Left hindlimb (tissue), 1 donor: Measurements from ENCODE around the gene TPP2.

ENCODE experiments used
- DNase-seq: peaks from one replicate; pipeline ENCODE4 v3.0.0-alpha.2; 2018

The TPP2 gene

DNA sequence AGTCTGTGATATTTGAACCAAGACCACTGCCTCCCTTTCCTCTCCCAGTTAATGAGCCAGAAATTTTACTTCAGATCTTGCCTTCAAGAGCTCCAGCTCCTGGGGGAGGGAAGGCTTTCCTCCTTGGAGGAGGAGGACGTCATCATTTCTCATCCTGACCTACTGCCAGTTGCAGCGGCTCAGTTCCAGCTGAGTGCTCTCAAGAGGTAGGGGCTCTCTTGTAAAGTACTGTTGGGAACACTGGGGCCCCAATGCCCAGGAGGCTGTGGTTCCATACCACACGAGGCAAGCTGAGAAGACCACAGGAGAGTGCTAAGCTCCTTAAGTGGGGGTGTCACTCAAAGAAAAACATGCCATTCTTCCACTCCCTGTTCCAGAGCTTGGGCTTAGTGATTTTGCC lies 61.9 kb downstream of the TPP2 start:
- no peak for DNase-seq

DNA sequence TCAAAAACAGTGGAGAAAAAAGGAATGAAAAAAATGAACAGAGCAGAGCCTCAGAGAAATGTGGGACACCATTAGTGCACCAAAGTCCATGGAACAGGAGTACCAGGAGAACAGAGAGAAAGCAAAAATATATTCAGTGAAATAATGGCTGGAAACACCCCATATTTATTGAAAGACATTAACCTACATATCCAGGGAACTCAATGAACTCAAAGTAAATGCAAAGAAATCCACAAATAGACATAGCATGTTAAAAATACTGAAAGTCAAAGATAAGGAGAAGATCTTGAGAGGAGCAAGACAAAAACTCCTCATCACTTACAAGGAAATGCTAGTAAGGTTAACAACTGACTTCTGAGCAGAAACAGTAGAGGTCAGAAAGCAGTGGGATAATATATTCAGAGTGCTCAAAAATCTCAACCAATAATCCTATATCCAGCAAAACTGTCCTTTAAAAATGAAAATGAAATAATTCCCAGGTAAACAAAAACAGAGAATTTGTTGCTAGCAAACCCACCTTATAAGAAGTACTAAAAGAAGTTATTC lies 62.5 kb downstream of the TPP2 start:
- no peak for DNase-seq

DNA sequence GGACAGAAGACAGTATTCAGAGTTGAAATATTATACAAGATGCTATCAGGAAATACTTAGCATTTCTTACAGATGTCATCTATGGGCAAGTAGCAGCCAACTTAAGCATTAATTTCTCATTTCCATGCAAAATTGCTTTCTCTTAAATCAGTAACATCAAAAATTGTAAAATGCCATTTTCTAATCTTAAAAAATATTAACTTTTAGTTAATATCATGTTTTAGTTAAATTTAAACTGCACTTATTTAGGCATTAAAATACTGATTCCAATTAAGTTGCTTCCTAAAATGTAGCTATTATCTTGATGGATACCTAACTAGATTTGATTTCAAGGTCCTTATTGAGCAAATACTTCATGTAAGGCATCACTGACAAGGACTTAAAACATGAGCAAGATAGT lies 70.2 kb downstream of the TPP2 start:
- DNase-seq: no peak

DNA sequence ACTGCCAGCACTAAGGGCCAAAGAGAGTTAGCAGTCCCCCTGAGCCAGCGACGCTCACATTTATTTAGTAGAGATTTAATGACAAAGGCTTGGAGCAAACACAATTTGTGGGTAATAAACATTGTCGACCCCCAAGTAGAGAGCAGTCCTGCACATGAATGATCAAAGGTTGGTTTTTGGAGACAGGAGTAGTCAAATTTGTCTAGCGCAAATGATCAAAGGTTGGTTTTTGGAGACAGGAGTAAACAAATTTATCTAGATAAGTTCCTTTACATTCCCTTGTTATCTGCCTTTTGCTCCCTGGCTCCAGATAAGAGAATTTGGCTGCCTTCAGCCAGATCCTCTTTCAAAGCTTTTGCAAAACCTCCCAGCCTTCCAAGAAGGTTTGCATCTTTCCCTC lies 71.1 kb downstream of the TPP2 start:
- no peak for DNase-seq

DNA sequence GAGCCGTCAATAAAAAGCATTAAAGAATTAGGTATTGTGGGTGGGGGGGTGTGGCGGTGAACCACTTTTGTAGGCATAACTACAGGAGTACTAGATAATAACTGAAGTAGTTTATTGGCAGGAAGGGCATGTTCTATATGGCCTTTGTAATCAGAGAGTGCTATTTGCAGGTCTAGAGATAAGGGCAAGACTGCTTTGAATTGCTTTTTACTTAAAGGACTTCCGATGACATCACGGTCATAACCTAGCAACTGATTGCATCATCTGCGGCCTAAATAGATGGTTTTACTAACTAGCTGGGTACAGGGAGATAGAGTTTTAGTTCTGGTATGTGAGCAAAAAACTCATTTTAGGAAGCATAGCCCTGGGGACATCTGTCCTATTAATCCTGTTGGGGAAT lies 73.3 kb downstream of the TPP2 start:
- no peak for DNase-seq

DNA sequence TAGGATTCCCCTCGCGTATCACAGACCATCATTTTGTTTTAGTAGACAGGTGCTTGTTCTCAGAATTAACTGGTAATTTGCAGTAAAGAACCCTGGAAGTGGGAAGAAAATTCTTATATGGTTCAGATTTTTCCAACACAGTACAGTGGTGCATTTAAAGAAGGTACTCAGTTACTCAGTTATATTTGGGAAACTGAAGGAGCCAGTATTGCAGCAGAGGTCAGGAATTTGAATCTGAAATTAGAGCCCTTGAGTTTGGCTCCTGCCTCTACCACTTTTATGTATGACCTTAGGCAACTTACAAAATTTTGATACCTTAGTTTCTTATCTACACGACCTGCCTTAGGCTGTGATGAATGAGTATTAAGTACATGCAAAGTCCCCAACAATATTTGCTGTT lies 78.3 kb downstream of the TPP2 start:
- DNase-seq: no peak

DNA sequence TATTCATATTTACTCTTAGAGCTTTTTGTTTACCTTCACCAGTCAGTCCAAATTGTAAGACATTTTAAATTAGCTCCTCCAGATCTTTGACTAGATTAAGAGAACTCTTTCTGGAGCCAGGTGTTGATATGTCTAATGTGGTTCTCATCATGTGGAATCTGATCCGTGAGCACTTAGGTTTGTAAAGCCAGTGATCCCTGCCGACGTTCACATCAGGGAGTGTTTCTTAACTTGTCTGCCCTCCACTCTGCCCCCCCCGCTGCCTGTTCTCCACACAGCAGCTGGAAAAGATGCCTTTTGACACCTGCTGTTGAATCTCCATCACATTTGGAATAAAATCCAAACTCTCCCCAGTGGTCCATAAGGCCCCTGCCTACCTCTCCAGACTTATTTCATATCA lies 80.3 kb downstream of the TPP2 start:
- DNase-seq: no peak

DNA sequence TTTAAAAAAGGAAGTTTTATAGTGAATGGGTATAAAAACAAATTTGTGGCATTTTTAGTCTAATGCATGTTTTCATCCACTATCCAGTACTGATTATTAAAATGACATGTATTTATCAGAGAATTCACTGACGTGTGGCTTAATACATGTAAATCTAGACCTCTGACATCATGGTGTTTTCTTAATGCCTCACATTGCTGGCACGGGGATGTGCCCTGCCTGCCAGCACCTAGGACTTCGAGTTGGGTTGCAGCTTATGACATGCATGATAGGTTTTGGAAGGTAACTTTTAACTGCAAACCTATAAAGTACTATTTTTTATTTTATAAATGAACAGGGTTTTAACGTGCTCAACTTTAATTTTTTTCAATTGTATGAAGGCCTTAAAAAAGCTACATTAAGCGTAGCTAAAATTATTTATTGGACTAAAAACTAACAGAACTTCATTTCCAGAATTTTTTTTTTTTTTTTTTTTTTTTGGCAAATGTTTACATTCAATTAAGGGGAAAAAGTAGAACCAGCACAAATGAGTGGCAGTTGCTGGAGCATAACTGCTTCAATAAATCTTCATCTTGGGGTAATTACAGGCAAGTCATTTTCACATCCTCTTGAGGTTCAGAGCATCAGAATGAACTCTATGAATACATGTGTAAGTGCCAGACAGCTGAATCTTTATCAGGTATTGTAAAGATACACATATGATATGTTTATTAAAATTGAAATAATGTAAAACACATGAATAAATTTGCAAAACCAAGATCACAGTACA lies 81.7 kb downstream of the TPP2 start:
- DNase-seq: no peak

DNA sequence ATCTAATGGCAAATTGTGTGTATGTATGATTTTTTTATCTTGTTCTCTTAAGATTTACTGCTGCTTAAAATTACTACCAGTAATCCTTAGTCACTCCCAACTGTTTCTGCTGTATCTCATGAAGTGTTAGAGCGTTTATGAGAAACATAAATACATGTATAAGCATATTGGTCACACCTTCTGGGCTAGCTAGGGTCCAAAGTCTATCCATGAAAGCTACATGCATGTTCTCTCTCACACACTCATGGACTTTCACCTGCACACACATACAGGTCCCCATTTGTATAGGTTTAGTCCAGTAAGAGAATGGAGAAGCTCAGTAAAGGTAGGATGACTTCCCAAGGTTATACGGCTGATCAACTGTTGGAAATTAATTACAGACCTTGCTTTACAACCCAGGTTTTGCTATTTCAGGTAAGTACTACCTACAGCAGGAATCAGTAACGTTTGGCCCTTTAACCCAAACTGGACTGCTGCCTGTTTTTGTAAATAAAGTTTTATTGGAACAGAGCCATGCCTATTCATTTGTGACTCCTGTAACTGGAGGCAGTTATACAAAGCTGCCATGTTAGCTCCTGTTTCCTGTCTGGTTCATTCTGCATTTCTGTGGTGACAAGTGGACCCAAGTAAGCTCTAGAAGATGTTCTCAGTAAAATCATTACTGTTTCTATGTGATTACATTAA lies 82.8 kb downstream of the TPP2 start:
- DNase-seq: no peak

DNA sequence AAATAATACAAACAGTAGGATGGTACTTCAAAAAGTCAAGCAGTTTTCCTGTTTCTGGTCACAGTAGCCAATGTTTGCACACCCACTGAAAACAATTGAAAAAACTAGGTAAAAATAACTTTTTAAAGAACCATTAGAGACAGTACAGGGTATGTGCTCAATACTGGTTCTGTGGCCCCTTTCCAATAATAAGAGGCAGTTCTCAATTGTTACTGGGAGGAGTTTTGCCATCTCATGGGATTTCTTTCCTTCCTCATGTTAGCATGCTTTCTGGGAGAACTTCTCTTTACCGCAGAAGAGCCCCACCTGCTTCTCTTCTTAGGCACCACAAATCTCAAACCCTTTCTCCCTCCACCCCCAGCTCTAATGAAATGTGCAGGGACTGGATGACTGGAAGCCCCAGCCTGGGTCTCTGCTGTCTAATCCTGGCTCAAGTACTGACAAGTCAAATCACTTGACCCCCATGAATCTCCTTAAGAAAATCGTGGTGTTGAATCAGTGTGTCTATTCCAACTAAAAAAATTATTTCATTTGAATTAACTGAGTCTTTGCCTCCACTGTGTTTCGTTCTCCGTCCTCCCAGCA lies 83.4 kb downstream of the TPP2 start:
- no peak for DNase-seq

DNA sequence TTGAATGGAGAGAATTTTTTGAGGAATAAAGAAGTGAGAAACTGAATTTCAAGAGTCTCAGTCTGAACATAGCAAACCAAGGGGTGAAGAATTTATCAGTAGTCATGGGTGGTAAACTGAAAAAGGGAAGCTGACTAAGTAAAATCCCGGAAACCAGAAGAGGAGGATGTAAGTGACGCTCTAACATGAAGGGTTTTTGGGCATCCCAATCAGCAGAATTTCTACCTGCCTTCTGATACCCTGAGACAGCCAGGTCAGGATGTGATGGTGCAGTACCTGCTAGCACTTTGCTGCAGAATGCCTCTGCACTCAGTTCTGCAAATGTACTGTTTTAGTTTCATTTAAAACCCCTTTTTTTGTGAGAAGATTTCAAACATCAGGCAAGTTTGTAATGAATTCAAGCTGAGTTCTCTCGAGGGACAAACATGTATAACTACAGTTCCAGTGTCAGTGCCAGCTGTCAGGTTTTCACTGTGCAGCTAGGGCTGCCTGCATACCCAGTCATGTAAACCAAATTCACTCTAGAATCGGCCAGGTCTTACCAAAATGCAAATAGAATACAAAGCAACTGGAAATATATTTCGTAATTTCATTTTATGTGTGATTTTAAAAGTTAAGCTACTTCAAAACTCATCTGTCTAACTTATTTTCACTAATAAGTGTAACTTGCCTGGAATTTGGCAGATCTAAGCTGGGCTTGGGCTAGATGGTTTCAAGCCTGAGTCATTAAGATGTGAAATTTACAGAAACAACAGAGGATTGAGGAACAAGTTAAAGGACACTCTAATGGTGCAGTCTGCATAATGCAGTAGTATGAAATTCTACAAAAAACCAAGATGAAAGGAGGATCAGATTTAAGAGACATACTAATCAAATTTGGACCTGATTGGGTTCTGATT lies 84.3 kb downstream of the TPP2 start:
- no peak for DNase-seq

DNA sequence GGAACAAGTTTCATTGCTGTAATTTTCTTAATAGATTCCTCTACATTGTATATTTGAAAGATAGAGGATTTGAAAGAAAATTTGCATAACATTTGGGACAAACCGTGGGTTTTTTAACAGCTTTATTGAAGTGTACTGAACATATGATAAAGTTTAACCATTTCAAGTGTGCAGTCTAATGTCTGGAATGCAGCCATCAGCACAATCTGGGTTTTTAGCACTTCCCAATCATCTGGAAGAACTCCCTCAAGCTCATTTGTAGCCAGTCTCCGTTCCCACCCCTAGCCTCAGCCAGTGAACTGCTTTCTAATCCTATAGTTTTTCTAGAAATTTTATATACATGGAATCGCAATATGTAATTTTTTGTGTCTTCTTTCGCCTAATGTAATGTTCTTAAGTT lies 85.4 kb downstream of the TPP2 start:
- DNase-seq: no peak

DNA sequence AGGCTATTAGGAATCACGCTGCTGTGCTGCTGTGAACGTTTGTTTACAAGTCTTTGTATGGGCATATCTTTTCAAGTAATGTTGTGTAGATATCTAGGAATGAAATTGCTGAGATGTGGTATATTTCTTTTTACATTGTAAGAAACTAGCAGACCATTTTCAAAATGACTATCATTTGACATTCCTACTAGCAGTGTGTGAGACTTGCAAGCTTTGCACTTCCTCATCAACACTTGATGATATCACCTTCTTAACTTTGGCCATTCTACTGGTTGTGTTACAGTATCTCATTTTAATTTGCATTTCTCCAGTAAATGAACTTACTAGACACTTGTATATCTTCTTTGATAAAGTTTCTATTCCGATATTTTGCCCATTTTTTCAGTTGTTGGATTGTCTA lies 85.9 kb downstream of the TPP2 start:
- no peak for DNase-seq

DNA sequence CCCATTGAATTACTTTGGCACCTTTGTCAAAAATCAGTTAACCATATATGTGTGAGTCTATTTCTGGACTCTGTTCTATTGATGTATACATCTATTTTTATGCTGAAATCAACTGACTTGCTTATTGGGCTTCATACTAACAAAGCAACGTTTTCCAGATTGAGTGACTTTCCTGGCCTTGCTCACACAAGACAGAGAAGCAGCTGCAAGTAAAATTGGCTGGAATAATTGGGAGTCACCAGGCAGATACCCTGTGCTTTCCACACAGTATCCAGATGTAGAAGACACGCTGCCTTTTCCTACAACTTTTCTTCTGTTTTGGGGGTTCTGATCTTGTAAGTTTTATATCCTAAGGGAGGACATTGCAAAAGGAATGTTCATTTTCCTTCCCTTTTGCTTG lies 86.9 kb downstream of the TPP2 start:
- no peak for DNase-seq

DNA sequence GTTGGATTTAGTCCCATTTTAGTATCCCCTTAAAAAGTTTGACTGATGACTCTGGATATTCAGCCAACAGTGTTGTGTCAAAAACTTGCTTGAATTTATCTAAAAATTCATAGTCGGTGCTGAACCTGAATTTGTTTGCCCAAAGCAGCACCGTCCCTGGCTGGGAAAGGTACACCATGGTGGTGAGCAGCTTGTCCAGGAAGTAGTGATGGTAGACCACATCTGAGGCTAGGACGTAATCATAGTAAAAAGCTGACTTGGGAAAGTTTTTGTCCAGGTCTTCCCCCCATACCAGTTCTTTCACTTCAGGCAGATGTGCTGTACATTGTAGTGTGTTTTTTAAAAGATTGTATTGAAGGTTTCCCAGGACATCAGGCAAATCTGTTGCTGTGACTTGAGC lies 89.2 kb downstream of the TPP2 start:
- no peak for DNase-seq

DNA sequence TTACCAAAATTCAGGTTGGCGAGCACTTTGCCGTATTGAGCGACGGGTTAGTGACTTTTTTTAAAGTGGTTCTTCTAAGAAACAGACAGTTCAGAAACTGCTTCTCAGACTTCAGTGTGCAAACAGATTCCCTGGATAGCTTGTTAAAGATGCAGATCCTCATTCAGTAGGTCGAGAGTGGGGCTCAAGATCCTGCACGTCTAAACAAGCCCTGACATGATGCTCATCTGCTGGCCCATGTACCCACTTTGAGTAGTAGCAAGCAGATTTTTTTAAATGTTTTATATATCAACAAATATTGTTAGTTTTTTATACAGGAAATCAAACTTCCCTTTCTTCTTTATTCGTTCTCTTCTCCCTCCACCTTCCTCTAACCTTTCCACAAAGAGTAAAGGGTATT lies 90.7 kb downstream of the TPP2 start:
- no peak for DNase-seq

DNA sequence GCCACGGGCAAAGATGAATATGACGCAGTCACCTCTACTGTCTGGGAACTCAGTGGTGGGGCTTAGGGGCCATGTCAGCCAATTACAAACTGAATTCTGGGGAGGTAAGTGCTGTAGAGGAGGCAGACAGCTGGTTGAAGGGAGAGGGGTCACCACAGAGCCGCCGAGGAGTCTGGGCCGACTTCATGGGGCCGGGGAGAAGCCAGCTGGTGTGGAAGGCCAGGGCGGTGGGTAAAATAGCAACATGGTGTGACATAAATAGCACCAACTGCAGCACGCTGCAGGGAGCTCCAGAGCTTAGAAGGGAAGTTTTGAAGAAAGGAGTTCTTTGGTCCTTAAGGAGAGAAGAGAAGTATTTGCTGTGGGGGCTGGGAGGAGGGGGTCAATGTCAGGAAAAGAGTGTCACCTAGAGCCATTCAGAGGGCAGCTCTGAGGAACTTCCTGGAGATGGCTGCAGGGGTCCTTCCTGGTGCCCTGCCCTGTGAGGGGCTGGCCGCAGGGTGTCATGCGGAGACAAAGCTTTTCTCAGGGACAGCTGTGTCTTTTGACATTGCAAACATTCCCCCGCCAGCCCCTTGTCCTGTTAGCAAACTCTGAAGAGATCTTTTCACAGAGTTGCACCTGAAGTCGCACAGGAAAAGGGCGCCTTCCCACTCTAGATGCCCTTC lies 91.7 kb downstream of the TPP2 start:
- DNase-seq: no peak

DNA sequence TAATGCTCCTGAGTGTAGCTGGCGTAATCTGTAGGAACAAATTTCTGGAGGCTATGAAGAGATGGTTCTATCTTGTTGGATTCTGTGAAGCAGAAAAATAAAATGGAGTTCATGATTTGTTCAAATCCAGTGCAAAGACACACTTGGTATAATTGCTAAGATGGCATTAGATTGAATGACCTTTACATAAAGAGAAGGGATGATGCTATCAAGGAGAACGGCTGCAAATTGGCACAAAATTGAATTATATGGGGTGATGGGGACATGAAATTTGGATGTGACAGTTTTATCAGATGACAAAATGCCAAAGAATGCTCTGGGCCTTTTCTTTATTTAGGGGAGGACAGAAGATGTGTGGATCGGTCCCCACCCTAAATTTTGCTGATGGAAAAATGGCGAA lies 94.1 kb downstream of the TPP2 start:
- DNase-seq: no peak

DNA sequence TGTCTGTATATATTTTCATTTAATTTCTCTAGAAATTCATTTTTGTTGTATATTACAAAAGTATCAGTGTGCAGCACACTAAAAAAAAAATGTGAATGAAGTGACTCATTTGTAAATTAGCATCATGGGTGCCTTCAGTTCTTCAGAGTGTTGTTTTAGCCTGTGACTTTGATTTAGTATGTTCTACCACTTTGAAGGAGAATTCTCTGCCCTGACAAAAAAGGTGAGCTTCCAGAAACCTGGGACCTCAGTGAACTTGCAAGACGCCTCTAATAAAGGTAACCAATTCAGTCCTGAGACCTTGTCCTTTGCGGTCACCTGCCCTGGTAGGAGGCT lies 95.7 kb downstream of the TPP2 start:
- no peak for DNase-seq

DNA sequence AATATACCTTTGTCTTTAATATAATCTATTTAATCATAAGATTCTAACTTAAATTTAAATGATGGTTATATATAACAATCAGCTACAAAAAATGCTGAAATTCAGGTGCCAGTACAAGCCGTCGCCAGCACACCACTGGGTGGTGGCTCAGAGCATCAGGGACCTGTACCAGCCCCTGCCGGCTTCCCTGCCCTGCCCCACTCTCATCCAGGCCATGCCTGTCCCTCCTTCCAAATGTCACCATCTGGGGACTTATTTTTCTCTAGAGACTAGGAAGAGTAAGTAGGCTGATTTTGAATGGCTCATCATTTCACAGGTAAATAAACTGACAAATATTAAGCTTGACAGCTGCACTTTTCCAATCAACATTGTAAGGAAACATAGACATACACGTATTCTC lies 96.5 kb downstream of the TPP2 start:
- DNase-seq: no peak

DNA sequence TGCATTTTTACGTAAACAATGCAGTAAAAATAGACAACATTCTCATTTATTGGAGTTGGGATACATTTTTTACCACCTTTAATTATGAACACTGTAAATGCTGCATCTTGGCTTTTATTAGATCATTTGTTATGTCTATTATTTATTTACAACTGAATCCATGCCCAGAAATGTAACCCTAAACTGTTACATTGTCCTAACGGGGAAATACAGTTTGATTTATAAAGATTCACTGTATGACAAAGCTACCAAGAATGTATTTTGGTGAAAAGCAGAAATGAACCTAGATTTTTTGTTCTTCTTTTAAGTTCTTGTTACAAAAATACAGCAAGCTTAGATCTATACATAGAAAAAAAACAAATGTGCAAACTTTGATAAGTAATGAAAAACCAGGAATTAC lies 97.0 kb downstream of the TPP2 start:
- no peak for DNase-seq

DNA sequence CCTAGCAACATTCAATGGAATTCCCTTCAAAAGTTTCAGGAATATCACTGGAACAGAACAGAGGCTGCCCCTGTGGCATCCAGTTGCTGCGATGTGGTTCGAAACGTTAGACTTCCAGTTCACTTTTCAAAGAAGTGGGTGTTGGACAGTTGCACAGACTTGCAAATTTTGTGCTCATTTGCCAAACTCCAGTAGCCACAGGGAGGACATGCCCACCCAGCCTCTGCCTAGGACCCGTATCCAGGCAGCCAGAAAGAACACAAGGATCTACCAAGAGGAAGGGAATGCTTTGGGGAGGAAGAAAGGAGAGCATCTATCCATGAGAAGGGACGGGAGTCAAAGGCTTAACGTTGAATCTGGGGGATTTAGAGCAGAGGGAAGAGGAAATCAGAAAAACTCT lies 98.2 kb downstream of the TPP2 start, which contains the start of gene METTL21C:
Gene METTL21C, minus strand, starts transcription at position 108 of the 400 bp plus-strand sequence. CDS start 546 bp downstream, outside the sequence.
- no peak for DNase-seq

DNA sequence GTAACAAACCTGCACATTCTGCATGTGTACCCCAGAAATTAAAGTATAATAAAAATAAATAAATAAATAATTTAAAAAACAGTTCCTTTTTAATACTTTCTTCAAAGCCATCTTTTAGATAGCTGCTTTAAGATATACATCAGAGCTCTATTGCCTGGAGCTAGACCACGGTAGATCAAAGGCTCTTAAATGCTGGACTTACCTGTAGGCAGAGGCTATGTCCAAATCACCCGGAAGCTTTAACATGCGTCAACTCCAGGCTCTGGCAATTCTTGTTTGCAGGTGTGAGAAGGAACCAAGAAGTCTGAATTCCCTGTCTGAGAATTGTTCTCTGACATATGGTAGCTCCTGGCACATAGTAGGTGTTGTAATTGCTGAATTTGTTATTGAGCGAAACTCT lies 99.7 kb downstream of the TPP2 start:
- DNase-seq: no peak
